Stimulated activated CD8-positive, alpha-beta memory T cell treated with anti-CD3 and anti-CD28 coated beads, Interleukin-7, amount 100 ng/mL, for 4 hours (primary cell): Measurements from ENCODE around the gene KRT3.

ENCODE experiments used
- DNase-seq, 2 donors: peaks; one replicate each; pipeline ENCODE4 v3.0.0-alpha.2; 2020; ENCODE audit warnings: low read depth in 2 of 2

The KRT3 gene

GRCh38 chr12:52827499-52828090, 31.7 kb upstream of the KRT3 start:
- no peak for DNase-seq

GRCh38 chr12:52826611-52827498, 30.9 kb upstream of the KRT3 start:
- no peak for DNase-seq

GRCh38 chr12:52825961-52826360, 30.0 kb upstream of the KRT3 start:
- no peak for DNase-seq

GRCh38 chr12:52824741-52825410, 29.0 kb upstream of the KRT3 start:
- no peak for DNase-seq

GRCh38 chr12:52823761-52824450, 28.0 kb upstream of the KRT3 start:
- no peak for DNase-seq

- DNase-seq, result no peak
Observed at GRCh38 chr12:52822771-52823510, 27.0 kb upstream of the KRT3 start.

- no peak for DNase-seq
Observed at GRCh38 chr12:52821826-52822660, 26.1 kb upstream of the KRT3 start.

- no peak for DNase-seq
Observed at GRCh38 chr12:52821071-52821730, 25.3 kb upstream of the KRT3 start.

GRCh38 chr12:52820521-52820920, 24.6 kb upstream of the KRT3 start:
- DNase-seq, result no peak

- no peak for DNase-seq
Observed at GRCh38 chr12:52819731-52820510, 24.0 kb upstream of the KRT3 start.

GRCh38 chr12:52818887-52819420, 23.0 kb upstream of the KRT3 start:
- DNase-seq, result no peak

- DNase-seq, result no peak
Observed at GRCh38 chr12:52818388-52818787, 22.5 kb upstream of the KRT3 start.

GRCh38 chr12:52817699-52818238, 21.9 kb upstream of the KRT3 start:
- DNase-seq, result no peak

GRCh38 chr12:52817003-52817698, 21.2 kb upstream of the KRT3 start:
- DNase-seq, result no peak

- DNase-seq, result no peak
Observed at GRCh38 chr12:52815676-52816588, 20.0 kb upstream of the KRT3 start.

- DNase-seq, result no peak
Observed at GRCh38 chr12:52815161-52815560, 19.2 kb upstream of the KRT3 start.

- DNase-seq, result no peak
Observed at GRCh38 chr12:52814710-52815155, 18.8 kb upstream of the KRT3 start.
